ENCODE data around the gene ARL13A.

DNA sequence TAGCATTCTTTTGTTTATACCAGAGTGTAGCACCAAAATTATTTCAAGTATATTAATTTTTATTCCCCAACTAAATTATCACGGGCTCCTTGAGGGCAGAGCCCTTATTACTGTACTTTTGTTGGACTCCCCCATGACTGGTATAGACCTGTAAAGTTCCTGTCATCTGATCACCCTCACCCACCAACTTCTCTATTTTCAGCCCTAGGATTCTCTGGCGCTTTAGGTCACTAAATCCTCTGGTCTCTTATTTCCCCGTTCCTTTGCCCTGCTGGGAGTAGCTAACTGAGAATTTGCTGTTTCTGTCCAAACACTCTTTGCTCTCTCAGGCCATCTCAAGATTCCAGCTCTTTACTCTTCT is 37.6 kb upstream of the ARL13A start:
- no peak for TF ChIP-seq CTCF (IDR thresholded peaks at IDR 0.05)
- no peak for TF ChIP-seq POLR2A (IDR thresholded peaks at IDR 0.05)

Data from transverse colon (tissue), 3 donors.